ENCODE results near the gene CCR5AS.

CCR5AS gene

GRCh38 chr3:46416125-46416810, 9.4 kb upstream of the CCR5AS start:
- peaks cover 4% of the 10 kb centered on the region for H3K4me1 Mint-ChIP-seq (ENCODE audit: low read depth)
- no peak overlapping the region for H3K4me3 Mint-ChIP-seq (ENCODE audit: low read depth)
- DNase-seq (ENCODE audit: low spot score, unreplicated experiment): no peak
- TF ChIP-seq CTCF (IDR thresholded peaks at IDR 0.05; ENCODE audit: unreplicated experiment): no peak
- H3K36me3 Mint-ChIP-seq (ENCODE audit: insufficient read depth): no peaks in the 10 kb centered on the region
- H3K27ac Mint-ChIP-seq: no peak overlapping the region
- no peaks in the 10 kb centered on the region for H3K27me3 Mint-ChIP-seq
- no peaks in the 10 kb centered on the region for H3K9me3 Mint-ChIP-seq (ENCODE audit: low read depth)

- H3K4me1 Mint-ChIP-seq (ENCODE audit: low read depth): peaks cover 4% of the 10 kb centered on the region
- no peak overlapping the region for H3K4me3 Mint-ChIP-seq (ENCODE audit: low read depth)
- DNase-seq (ENCODE audit: low spot score, unreplicated experiment): no peak
- no peak for TF ChIP-seq CTCF (IDR thresholded peaks at IDR 0.05; ENCODE audit: unreplicated experiment)
- H3K27me3 Mint-ChIP-seq: peaks cover 4% of the 10 kb centered on the region
- H3K9me3 Mint-ChIP-seq (ENCODE audit: low read depth): no peaks in the 10 kb centered on the region
- H3K36me3 Mint-ChIP-seq (ENCODE audit: insufficient read depth): no peaks in the 10 kb centered on the region
- no peak overlapping the region for H3K27ac Mint-ChIP-seq
These were observed 7.9 kb upstream of the CCR5AS start for GRCh38 chr3:46414739-46415138.

- peaks cover 5% of the 10 kb centered on the region for H3K27me3 Mint-ChIP-seq
- no peak overlapping the region for H3K4me3 Mint-ChIP-seq (ENCODE audit: low read depth)
- no peaks in the 10 kb centered on the region for H3K9me3 Mint-ChIP-seq (ENCODE audit: low read depth)
- no peak overlapping the region for H3K27ac Mint-ChIP-seq
- no peak for DNase-seq (ENCODE audit: low spot score, unreplicated experiment)
- peaks cover 4% of the 10 kb centered on the region for H3K4me1 Mint-ChIP-seq (ENCODE audit: low read depth)
- TF ChIP-seq CTCF (IDR thresholded peaks at IDR 0.05; ENCODE audit: unreplicated experiment): no peak
- H3K36me3 Mint-ChIP-seq (ENCODE audit: insufficient read depth): no peaks in the 10 kb centered on the region
These were observed 7.1 kb upstream of the CCR5AS start for GRCh38 chr3:46413951-46414350.

- no peak for TF ChIP-seq CTCF (IDR thresholded peaks at IDR 0.05; ENCODE audit: unreplicated experiment)
- Mint-ChIP-seq H3K9me3 (ENCODE audit: low read depth) (no peaks in the 10 kb centered on the region), H3K36me3 (ENCODE audit: insufficient read depth) (no peaks in the 10 kb centered on the region), H3K4me1 (ENCODE audit: low read depth) (peaks cover 4% of the 10 kb centered on the region), H3K4me3 (ENCODE audit: low read depth) (no peak overlapping the region), H3K27ac (no peak overlapping the region), H3K27me3 (peaks cover 12% of the 10 kb centered on the region)
- DNase-seq (ENCODE audit: low spot score, unreplicated experiment): no peak
These were observed 6.0 kb upstream of the CCR5AS start for GRCh38 chr3:46412786-46413298.

- Mint-ChIP-seq H3K4me1 (ENCODE audit: low read depth) (peaks cover 12% of the 10 kb centered on the region), H3K27me3 (peaks cover 12% of the 10 kb centered on the region)
- TF ChIP-seq CTCF (IDR thresholded peaks at IDR 0.05; ENCODE audit: unreplicated experiment): peak; percentile 36
These were observed 4.4 kb upstream of the CCR5AS start for GRCh38 chr3:46411271-46411670.

More at GRCh38 chr3:46411271-46411670, 4.4 kb upstream of the CCR5AS start:
- no peaks in the 10 kb centered on the region for H3K36me3 Mint-ChIP-seq (ENCODE audit: insufficient read depth)
- no peak for DNase-seq (ENCODE audit: low spot score, unreplicated experiment)
- no peak overlapping the region for H3K27ac Mint-ChIP-seq
- H3K9me3 Mint-ChIP-seq (ENCODE audit: low read depth): no peaks in the 10 kb centered on the region
- H3K4me3 Mint-ChIP-seq (ENCODE audit: low read depth): no peak overlapping the region

Data from progenitor cell of endocrine pancreas (in vitro differentiated cells).